ENCODE results near the gene FERMT2.

GRCh38 chr14:52848626-52849025 lies 102.2 kb downstream of the FERMT2 start:
- TF ChIP-seq EZH2 (IDR thresholded peaks at IDR 0.05; ENCODE audit: low read length) (no peak), CTCF (optimal IDR thresholded peaks at IDR 0.05 in 1 of 3, IDR thresholded peaks at IDR 0.05 in 1 of 3, conservative IDR thresholded peaks at IDR 0.05 in 1 of 3; ENCODE audit: extremely low read depth in 1 of 3, insufficient read depth in 2 of 3, low read length in 3 of 3) (no peak)
